Neuronal stem cell (in vitro differentiated cells): Measurements from ENCODE around the gene SPNS2.

Source experiments
- DNase-seq: peaks from one replicate; pipeline ENCODE4 v3.0.0-alpha.2; 2013; ENCODE audit warnings: low spot score
- H2AFZ ChIP-seq: one replicate; pipeline ENCODE4 v1.6.1; 2013; ENCODE audit warnings: mild to moderate bottlenecking, low read length, inconsistent platforms
- H2AK5ac ChIP-seq: 2 replicates; pipeline ENCODE4 v1.6.1; 2013; ENCODE audit warnings: low read depth, mild to moderate bottlenecking, inconsistent platforms, low read length, moderate library complexity, mixed read lengths
- H2BK120ac ChIP-seq: 2 replicates; pipeline ENCODE4 v1.6.1; 2013; ENCODE audit warnings: low read depth, mild to moderate bottlenecking, inconsistent platforms, low read length, moderate library complexity, mixed read lengths
- H2BK12ac ChIP-seq: one replicate; pipeline ENCODE4 v1.6.1; 2013; ENCODE audit warnings: low read length, inconsistent platforms
- H2BK15ac ChIP-seq: 2 replicates; pipeline ENCODE4 v1.6.1; 2013; ENCODE audit warnings: mild to moderate bottlenecking, low read length, inconsistent platforms, mixed read lengths
- H2BK5ac ChIP-seq: one replicate; pipeline ENCODE4 v1.6.1; 2013; ENCODE audit warnings: inconsistent platforms, mild to moderate bottlenecking, low read length, moderate library complexity
- H3K14ac ChIP-seq: one replicate; pipeline ENCODE4 v1.6.1; 2013; ENCODE audit warnings: low read length, inconsistent platforms
- H3K18ac ChIP-seq: 2 replicates; pipeline ENCODE4 v1.6.1; 2013; ENCODE audit warnings: low read length, inconsistent platforms
- H3K23ac ChIP-seq: 2 replicates; pipeline ENCODE4 v1.6.1; 2013; ENCODE audit warnings: low read depth, mild to moderate bottlenecking, mixed read lengths, low read length, inconsistent platforms; ENCODE audit not compliant: poor library complexity
- H3K27ac ChIP-seq: replicated peaks from 3 replicates; pipeline ENCODE4 v1.5.1; 2013; ENCODE audit warnings: low read length, inconsistent platforms
- H3K27me3 ChIP-seq, 3 experiments: 2 replicates each; pipeline ENCODE4 v1.6.1; 2013; ENCODE audit warnings: low read length in 3 of 3, mild to moderate bottlenecking in 2 of 3, inconsistent platforms in 1 of 3, low read depth in 1 of 3, mixed read lengths in 1 of 3, moderate library complexity in 1 of 3; ENCODE audit not compliant: control insufficient read depth in 3 of 3, insufficient read depth in 3 of 3
- H3K36me3 ChIP-seq, 2 donors: replicated peaks in 1 of 2; 2 replicates each; pipeline ENCODE4 v1.6.1; 2013; ENCODE audit warnings: low read length in 2 of 2; ENCODE audit not compliant: control insufficient read depth in 2 of 2, insufficient read depth in 2 of 2
- H3K4ac ChIP-seq: 2 replicates; pipeline ENCODE4 v1.6.1; 2013; ENCODE audit warnings: inconsistent platforms, mild to moderate bottlenecking, low read length, moderate library complexity
- H3K4me1 ChIP-seq, 2 donors: 1 replicate in 1 of 2; 2 replicates in 1 of 2; pipeline ENCODE4 v1.6.1; 2013; ENCODE audit warnings: low read length in 2 of 2, low read depth in 1 of 2; ENCODE audit not compliant: control insufficient read depth in 2 of 2, insufficient read depth in 1 of 2
- H3K4me2 ChIP-seq: one replicate; pipeline ENCODE4 v1.6.1; 2013; ENCODE audit warnings: mild to moderate bottlenecking, low read length, inconsistent platforms; ENCODE audit not compliant: insufficient read depth, poor library complexity, severe bottlenecking
- H3K4me3 ChIP-seq, 2 donors: 2 replicates each; pipeline ENCODE4 v1.5.1; 2013; ENCODE audit warnings: low read length in 2 of 2, mild to moderate bottlenecking in 2 of 2, inconsistent platforms in 1 of 2, moderate library complexity in 1 of 2
- H3K79me1 ChIP-seq: one replicate; pipeline ENCODE4 v1.6.1; 2013; ENCODE audit warnings: low read depth, mild to moderate bottlenecking, inconsistent platforms, low read length, moderate library complexity
- H3K9ac ChIP-seq: one replicate; pipeline ENCODE4 v1.6.1; 2013; ENCODE audit warnings: mild to moderate bottlenecking, low read depth, low read length, inconsistent platforms; ENCODE audit not compliant: poor library complexity
- H3K9me3 ChIP-seq, 2 donors: replicated peaks in 1 of 2; 2 replicates each; pipeline versions ENCODE3 to v1.6.1; 2013; ENCODE audit warnings: low read length in 2 of 2, mild to moderate bottlenecking in 2 of 2, inconsistent platforms in 1 of 2, low read depth in 1 of 2, mixed read lengths in 1 of 2, moderate library complexity in 1 of 2; ENCODE audit not compliant: control insufficient read depth in 2 of 2, insufficient read depth in 1 of 2
- H4K8ac ChIP-seq: one replicate; pipeline ENCODE4 v1.6.1; 2013; ENCODE audit warnings: low read depth, mild to moderate bottlenecking, inconsistent platforms, low read length, moderate library complexity
- H4K91ac ChIP-seq: one replicate; pipeline ENCODE4 v1.6.1; 2013; ENCODE audit warnings: low read length, low read depth, mild to moderate bottlenecking, inconsistent platforms; ENCODE audit not compliant: poor library complexity
- WGBS, 2 donors: extraction: QIAGEN DNeasy Blood & Tissue Kit; methylation state at CpG; one replicate each; pipeline ENCODE4 v1.1.7; 2013; ENCODE audit warnings: missing lambda C conversion rate in 2 of 2, mixed read lengths in 1 of 2; ENCODE audit not compliant: insufficient read length in 2 of 2, insufficient replicate concordance in 1 of 2; ENCODE audit errors: extremely low coverage in 2 of 2; 5-methylcytosine and 5-hydroxymethylcytosine counted together

SPNS2 gene

GRCh38 chr17:4536742-4537411 is 38.2 kb downstream of the SPNS2 start:
- Histone ChIP-seq H2BK5ac (peak overlapping the region; percentile 53), H3K18ac (peak overlapping the region; percentile 87), H3K27me3 (peaks cover 0 to 3% (median 0%) of the 10 kb centered on the region in 3 experiments), H4K91ac (no peak overlapping the region), H4K8ac (peak overlapping the region; percentile 92), H3K79me1 (peaks cover 11% of the 10 kb centered on the region), H3K27ac (no peak overlapping the region), H3K9me3 (no peaks in the 10 kb centered on the region), H3K23ac (peak overlapping the region; percentile 95), H2AFZ (no peak overlapping the region), H2BK120ac (no peak overlapping the region), H2BK15ac (peak overlapping the region; percentile 92), H2BK12ac (no peak overlapping the region), H3K4ac (no peak overlapping the region), H3K4me2 (no peak overlapping the region), H3K4me3 (no peak overlapping the region), H3K9ac (peak overlapping the region; percentile 81), H3K4me1 (peaks cover 10 to 20% of the 10 kb centered on the region in 2 donors), H3K36me3 (peaks cover 20 to 42% of the 10 kb centered on the region in 2 donors), H2AK5ac (peak overlapping the region; percentile 95), H3K14ac (peak overlapping the region; percentile 89)
- DNase-seq, result no peak
- WGBS, 2 donors, result no CpG with 5 or more reads among the region's 18 CpGs

- peaks cover 10 to 20% of the 10 kb centered on the region in 2 donors for H3K4me1 ChIP-seq
- H3K9ac ChIP-seq, result no peak overlapping the region
- H3K4me3 ChIP-seq, result no peak overlapping the region
- H4K91ac ChIP-seq, result no peak overlapping the region
- H2AK5ac ChIP-seq, result peak overlapping the region; percentile 46
- no peak overlapping the region for H3K4ac ChIP-seq
- H2AFZ ChIP-seq, result no peak overlapping the region
- no peak for DNase-seq
- H3K14ac ChIP-seq, result no peak overlapping the region
- no peak overlapping the region for H3K23ac ChIP-seq
- H3K4me2 ChIP-seq, result no peak overlapping the region
- H2BK120ac ChIP-seq, result no peak overlapping the region
- H2BK15ac ChIP-seq, result peak overlapping the region; percentile 37
- peaks cover 13% of the 10 kb centered on the region for H3K79me1 ChIP-seq
- H4K8ac ChIP-seq, result no peak overlapping the region
- no CpG with 5 or more reads among the region's 19 CpGs for WGBS, 2 donors
- H2BK12ac ChIP-seq, result peak overlapping the region; percentile 41
- no peak overlapping the region for H3K27ac ChIP-seq
- peak overlapping the region; percentile 28 for H3K18ac ChIP-seq
- no peaks in the 10 kb centered on the region for H3K9me3 ChIP-seq
- H3K36me3 ChIP-seq, result peaks cover 28 to 50% of the 10 kb centered on the region in 2 donors
- no peak overlapping the region for H2BK5ac ChIP-seq
- no peaks in the 10 kb centered on the region for H3K27me3 ChIP-seq
These were observed 39.0 kb downstream of the SPNS2 start for GRCh38 chr17:4537451-4538235.

- Histone ChIP-seq H3K4ac (no peak overlapping the region), H3K18ac (no peak overlapping the region), H3K9me3 (no peaks in the 10 kb centered on the region), H3K4me3 (no peak overlapping the region), H2BK15ac (no peak overlapping the region), H3K27ac (no peak overlapping the region), H3K79me1 (peaks cover 17% of the 10 kb centered on the region), H2AK5ac (no peak overlapping the region), H4K91ac (no peak overlapping the region), H3K36me3 (peaks cover 36 to 58% of the 10 kb centered on the region in 2 donors), H2BK12ac (no peak overlapping the region), H2BK5ac (no peak overlapping the region), H2AFZ (no peak overlapping the region), H4K8ac (no peak overlapping the region), H3K23ac (no peak overlapping the region), H3K27me3 (no peaks in the 10 kb centered on the region), H2BK120ac (no peak overlapping the region), H3K4me2 (no peak overlapping the region), H3K14ac (no peak overlapping the region), H3K9ac (no peak overlapping the region), H3K4me1 (peaks cover 10 to 20% of the 10 kb centered on the region in 2 donors)
- WGBS, 2 donors, result no CpG with 5 or more reads among the region's 13 CpGs
- DNase-seq, result no peak
These were observed 39.7 kb downstream of the SPNS2 start for GRCh38 chr17:4538236-4539002.
